ENCODE measurements around the gene MPPE1.
A peak's percentile ranks its signal among the peaks of the same experiment; 100 is the strongest.
"Not testable (repeated sequence)": the region's sequence is repeated elsewhere in the genome, so short reads cannot be mapped to it uniquely, and the experiment has no call there.

MPPE1 gene

DNA sequence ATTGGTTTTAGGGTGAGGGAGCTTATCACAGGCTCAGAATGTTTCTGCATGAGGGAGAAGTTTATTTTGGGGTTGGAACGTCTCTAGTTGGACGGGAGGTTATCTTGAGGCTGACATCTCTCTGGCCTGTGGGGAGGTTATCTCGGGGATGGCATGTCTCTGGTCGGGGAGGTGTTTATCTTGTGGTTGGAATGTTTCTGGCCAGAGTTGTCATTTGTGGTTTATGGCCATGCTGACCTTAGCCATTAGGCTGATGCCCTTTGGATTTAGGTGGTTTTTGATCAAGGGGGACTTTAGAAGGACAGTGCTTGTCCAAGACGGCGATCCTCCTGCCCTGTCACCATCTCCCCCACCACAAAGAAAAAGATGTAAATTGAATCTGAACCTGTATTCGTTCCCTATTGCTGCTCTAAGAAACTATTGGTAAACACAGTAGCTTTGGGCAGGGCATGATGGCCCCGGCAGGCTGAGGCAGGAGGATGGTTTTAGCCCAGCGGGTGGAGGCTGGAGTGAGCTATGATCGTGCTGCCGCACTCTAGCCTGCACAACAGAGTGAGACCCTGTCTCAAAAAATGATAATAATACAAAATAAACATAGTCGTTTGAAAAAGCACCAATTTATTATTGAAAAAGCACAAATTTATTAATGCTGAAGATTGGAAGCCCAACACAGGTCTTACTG lies 17.8 kb upstream of the MPPE1 start:
- DNase-seq (ENCODE audit: low spot score): peak; percentile 31

DNA sequence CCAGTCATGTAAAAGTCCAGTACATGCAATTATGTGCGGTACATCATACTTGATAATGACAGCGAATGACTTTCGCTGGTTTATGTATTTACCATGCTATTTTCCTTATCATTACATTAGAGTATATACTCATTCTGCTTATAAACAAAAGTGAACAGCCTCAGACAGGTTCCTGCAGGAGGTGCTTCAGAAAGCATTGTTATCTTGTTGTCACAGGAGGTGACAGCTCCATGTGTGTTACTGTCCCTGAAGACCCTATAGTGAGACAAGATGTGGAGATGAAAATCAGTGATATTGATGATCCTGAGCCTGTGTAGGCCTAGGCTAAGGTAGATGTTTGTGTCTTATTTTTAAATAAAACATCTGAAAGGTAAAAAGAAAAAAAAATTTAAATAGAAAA lies 15.3 kb upstream of the MPPE1 start:
- DNase-seq (ENCODE audit: low spot score): no peak

DNA sequence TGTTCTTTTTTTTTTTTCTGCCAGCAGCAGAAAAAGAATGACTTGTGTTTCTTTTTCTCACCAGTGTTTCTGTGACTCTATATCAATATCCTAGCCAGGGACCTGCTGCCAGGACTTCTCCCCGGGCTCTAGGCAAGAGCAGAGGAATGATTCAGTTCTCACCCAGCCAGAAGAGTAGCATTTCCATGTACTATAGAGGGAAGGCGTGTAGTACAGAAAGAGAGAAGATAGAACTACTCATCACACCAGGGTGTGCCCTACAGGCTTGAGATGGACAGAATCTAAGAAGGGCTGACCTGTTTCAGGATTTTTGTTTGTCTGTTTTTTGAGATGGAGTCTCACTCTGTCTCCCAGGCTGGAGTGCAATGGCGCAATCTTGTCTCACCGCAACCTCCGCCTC lies 11.4 kb upstream of the MPPE1 start:
- DNase-seq (ENCODE audit: low spot score): not testable (repeated sequence)

DNA sequence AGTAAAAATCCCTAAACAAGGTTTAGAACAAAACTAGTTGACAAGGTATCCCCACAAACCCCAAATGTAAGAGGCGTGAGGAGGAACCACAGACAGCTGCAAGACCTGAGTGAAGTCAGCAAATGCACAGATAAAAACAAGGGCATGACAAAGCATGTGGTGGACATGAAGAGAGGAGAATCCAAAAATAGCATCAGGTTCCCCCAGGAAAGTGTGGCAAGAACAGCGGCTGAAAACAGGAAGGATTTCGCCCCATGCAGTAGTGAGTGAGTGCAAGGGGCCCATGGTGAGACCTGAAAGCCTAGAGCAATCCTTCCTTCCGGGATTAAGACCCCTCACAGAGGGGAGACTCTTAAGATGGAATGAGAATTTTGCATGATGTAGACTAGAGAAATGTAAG lies 8.8 kb upstream of the MPPE1 start:
- DNase-seq (ENCODE audit: low spot score): not testable (repeated sequence)

DNA sequence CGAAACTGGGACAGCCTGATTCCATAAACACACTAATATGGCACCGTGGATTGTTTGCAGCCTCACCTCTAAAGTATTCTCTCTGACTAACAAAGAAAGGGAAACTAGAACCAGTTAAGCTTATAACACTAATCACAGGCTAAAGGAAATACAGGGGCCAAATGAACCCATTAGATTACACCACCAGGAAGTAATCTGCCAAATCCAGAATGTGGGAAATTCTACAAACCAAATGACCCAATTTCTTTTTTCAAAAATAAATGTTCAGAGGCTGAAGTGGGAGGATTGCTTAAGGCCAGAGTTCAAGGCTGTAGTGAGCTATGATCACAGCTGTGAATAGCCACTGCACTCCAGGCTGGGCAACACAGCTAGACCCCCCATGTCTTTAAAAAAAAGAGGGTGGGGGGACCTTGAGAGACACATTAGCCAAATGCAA lies 1.5 kb upstream of the MPPE1 start:
- DNase-seq (ENCODE audit: low spot score): peak; percentile 47

DNA sequence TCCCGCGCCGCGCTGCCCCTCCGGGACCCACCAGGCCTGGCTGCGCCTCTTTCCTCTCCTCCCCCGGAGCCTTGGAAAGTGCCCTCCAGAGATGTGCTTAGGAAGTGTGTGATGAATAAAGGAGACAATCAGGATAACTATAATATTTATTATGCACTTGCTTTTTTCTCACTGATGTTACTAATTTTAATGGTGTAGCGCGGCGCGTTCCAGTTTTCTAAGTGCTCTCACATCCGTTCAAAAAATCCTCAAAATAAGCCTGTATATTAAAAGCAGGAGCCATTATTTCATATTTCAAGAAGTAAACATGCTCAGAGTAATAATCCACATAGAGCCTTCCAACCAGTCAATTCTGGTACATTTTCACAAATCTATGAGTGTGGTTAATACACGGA lies 941 bp upstream of the MPPE1 start:
- DNase-seq (ENCODE audit: low spot score): no peak

DNA sequence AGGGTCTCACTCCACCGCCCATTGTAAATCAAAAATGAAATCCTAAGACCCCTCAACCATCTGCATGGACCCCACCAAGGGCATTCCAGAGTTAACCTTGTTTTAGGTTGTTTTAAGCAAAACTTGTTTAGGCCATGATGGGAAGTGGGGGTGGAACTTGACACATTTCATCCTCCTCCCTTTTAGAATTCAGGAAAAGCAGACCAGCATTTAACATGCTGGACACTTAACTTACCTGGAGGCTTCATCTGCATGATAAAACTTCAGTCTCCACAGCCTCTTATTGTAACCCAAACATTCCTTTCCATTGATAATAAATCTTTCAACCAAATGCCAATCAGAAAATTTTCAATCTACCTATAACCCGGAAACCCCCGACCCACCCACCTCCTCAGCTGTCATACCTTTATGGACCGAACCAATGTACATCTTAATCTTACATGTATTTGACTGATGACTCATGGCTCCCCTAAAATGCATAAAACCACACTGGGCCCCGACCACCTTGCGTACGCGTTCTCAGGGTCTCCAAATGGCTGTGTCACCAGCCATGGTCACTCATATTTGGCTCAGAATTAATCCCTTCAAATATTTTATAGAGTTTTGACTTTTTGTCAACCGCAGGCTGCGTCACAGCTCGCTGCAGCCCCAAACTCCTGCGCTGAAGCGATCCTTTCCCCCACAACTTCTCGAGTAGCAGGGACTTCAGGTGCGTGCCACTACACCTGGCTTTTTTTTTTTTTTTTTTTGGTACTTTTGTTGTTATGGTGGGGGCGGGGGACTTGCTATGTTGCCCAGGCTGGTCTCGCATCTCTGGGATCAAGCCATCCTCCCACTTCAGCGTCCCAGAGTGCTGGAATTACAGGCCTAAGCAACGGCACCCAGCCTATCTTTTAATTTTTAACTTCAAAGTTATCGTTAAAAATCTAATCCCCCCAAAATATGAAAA lies 917 bp downstream of the MPPE1 start:
- no peak for DNase-seq (ENCODE audit: low spot score)

DNA sequence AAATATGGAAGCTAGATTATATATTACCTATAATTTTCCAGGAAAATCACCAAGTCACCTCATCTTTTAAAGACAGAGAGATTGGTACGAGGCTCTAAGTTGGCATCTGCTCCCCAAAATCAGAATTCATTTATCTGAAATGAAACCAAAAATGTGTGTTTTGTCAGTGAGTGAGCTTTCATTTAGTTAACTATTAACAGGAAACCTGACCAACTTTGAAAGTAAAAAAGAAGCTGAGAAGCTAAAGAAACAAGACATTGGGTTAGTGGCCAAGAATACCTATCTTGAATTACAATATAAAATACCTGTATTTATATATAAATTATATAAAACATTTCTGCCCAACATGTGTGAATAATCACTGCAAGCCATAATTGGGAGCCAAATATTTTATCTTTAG lies 1.9 kb downstream of the MPPE1 start:
- no peak for DNase-seq (ENCODE audit: low spot score)

DNA sequence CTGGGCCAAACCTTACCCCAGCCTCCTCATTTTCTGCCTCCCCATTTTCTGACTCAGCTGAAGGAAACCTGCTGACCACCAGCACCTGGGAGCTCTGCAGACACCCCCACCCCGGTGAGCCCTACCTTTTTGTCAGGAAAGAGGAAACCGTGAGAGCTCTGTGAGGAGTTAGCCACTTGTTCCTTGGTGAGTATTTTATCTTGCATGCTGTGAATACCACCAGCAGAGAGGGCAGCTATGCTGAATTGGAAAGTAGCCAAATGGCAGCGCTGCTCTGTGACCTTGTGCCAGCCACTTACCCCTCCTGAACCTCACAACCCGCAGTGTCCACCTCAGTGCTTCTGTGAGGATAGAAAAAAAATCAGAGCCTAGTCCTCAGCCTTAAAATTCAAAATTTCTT lies 2.5 kb downstream of the MPPE1 start:
- DNase-seq (ENCODE audit: low spot score): no peak

DNA sequence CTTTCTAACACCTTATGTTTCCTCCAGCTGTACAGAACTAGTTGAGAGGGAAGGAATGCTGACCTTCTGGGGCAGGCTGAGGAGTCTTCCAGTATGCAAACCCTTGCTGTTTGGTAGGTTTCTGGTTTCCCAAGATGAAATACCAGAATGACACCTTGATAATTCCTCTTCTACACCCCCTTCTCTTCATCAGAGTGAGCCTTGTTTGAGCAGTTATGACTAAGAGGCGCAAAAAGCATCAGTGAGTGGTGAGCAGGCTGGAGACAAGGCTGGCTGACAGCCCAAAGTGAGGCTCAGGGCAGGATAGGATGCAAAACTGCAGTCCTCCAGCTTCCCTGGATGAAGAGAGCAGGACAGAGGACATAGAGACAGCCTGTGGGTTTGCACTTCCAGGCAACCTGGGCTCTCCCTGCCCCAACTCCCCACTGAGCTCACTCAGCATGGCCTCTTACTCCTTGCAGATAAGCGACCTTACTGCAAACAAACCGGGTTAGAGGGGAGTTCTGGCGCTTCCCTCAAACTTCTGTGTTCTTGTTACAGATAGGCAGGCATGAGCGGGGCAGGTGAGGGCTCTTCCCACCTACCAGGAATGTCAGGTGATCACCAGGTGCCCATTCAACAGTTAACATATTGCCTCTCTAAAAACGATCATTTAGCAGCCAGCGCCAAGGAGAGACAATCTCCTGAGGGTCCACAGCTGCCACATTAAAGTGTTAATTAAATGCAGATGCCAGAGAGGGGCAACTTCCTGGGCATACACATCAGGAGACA lies 5.4 kb downstream of the MPPE1 start:
- DNase-seq (ENCODE audit: low spot score): no peak

DNA sequence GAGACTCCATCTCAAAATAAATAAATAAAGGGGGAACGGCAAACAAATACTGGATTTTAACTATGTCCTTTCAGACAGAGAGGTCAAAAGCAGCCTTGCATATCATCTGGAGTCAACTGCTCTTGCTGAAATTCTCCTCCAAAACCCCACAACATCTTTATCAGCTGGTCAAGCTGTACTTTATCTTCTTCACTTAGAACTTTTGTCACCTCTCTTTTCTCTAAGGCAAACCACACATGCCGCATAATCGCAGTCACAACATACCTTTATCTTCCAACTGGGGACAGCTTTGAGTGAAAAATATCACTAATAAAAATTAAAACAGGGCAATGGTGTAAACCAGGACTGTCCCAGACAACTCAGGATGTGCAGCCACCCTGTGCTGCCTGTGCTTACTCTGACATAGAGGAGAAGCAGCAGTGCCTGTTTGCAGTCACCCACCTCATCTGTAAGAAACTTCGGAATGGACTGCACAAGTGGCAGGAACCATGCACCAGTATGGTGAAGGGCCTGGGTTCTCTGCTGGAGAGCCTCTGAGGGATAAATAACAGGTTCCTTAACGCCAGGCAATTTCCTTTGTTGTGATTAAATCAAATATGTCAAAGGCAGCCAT lies 6.2 kb downstream of the MPPE1 start:
- DNase-seq (ENCODE audit: low spot score): no peak

DNA sequence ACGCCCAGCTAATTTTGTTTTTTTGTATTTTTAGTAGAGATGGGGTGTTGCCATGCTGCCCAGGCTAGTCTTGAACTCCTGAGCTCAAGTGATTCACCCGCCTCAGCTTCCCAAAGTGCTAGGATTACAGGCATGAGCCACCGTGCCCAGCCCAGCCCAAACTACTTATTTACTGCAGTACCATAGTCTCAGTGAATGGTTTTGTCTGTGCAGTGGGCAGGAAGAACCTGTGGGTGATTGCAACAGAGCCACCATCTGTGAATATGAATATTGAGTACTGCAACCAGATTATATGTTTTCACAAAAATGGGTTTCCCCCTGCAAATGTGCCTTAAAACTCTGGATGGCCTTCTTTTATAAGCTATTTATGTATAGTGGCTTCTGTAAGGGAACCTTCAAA lies 9.1 kb downstream of the MPPE1 start:
- no peak for DNase-seq (ENCODE audit: low spot score)

DNA sequence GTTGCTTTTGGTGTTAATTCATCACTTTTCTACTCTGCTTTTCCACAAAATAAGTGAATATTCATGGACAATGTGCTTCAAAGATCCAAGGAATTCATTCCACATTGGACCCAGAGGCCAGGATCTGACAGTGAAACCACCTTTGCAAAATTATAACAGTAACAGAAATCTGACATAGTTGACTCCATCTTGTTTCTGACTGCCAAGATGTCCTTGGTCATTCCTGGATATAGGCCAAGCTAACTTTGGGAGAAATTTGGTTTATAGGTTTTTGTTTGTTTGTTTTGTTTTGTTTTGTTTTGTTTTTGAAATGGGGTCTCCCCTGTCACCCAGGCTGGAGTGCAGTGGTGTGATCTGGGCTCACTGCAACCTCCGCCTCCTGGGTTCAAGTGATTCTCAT lies 10.3 kb downstream of the MPPE1 start:
- DNase-seq (ENCODE audit: low spot score): no peak

DNA sequence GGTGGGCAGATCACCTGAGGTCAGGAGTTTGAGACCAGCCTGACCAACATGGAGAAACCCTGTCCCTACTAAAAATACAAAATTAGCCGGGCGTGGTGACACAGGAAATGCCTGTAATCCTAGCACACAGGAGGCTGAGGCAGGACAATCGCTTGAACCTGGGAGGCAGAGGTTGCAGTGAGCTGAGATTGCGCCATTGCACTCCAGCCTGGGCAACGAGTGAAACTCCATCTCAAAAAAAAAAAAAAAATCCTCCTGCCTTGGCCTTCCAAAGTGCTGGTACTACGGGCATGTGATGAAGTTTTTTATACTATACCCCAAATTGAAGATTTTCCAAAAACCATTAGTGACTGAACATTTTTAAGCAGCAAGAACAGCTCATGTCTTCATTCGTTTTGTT lies 15.7 kb downstream of the MPPE1 start:
- not testable (repeated sequence) for DNase-seq (ENCODE audit: low spot score)

DNA sequence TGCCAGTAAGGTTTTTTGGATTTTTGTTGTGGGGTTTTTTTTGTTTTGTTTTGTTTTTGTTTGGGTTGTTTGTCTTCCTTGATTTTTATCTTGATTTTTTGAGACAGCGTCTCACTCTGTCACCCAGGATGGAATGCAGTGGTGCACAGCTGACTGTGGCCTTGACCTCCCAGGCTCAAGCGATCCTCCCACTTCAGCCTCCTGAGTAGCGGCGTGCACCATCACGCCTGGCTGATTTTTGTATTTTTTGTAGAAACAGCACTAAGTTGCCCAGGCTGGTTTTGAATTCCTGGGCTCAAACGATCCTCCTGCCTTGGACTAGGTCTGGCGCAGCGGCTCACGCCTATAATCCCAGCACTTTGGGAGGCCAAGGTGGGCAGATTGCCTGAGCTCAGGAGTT lies 16.4 kb downstream of the MPPE1 start:
- no peak for DNase-seq (ENCODE audit: low spot score)

DNA sequence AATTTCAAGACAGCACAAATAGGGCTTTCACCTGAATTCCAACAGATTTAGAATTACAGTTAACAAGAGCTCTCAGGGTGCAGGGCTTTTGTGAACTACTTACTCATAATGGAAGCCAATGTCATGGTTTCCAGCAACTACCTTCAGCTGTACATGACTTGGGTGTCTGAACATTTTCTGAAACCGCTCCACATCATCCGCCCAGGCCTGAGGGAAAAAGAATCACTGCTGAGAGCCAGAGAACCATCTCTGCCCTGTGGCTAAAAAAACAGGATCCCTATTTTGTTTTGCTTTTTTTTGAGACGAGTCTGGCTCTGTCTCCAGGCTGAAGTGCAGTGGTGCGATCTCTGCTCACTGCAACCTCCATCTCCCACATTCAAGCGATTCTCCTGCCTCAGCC lies 18.8 kb downstream of the MPPE1 start:
- DNase-seq (ENCODE audit: low spot score): no peak

DNA sequence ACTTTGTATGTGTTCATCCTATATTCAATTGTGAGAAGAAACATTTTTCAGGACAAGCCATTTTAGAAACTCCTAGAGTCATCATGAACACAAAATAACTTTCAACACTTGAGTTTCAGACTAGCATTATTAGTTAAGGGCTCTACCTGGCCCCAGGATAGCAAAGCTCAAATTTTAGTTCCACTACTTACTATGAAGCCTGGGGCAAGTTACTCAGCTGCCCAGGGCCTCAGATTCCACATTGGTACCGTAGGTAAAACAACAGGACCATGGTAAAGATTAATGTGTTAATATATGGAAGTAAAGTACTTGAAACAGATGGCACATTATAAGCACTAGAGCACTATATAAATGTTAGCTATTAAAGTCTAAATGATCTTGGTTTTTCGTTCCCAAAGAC lies 19.4 kb downstream of the MPPE1 start:
- DNase-seq (ENCODE audit: low spot score): no peak

DNA sequence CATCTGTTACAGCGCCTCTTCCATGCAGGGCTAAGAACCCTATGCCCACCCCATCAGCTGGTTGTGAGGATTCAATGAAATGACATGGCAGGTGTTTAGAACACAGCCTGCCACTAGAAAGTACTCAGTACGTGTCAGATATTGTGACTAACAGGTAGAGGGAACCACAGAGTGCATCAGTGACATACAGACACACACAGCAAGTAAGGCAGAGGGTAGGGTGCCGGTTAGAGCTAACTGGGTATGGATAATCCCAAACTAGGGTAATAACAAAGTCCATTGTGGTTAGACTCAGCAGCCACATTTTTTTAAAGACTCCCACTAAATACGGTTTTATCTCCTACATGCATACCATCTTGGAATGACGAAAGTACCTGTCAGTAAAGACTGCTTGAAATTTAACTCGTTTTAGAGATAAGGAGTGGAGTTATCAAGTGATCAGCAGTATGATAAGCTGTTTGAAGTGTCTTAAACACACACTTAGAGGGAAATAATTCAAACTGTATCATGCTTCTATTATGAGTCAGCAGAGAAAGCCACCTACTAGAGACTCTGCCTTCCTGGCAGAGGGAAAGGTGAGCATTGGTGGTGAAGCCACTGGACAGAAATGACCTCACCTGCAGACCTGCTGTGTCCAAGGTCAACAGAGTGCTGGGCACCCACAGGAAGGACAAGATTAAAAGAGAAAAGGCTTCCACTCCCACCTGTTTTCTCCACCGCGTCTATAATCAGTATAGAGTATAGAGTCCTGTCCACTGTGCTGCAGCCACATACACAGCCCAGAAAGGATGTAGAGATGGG lies 20.6 kb downstream of the MPPE1 start:
- DNase-seq (ENCODE audit: low spot score): peak; percentile 76

DNA sequence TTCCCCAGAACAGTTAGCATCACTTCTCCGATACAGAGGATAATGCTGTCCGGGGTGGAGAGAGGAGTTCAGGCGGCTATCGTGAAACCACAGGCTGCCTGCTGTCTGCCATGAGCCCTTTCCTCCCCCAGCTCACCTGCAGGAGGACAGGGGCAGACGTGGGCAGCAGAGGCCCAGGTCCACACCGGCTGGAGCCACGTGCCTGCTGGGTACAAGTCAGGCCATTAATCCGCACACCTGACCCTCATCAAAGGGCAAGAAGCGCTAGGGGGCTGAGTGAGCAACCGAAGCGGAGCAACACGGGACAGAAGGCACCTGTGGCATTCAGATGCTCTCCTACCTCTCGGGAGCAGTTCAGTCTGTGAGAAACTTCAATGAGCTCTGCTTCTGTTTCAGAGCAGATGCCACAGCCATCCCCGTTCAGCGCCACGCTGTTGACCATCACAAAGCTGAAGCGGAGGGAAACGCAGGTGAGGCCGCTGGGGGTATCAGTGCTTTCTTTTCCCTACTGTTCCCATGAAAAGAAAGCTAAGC lies 21.5 kb downstream of the MPPE1 start:
- no peak for DNase-seq (ENCODE audit: low spot score)

DNA sequence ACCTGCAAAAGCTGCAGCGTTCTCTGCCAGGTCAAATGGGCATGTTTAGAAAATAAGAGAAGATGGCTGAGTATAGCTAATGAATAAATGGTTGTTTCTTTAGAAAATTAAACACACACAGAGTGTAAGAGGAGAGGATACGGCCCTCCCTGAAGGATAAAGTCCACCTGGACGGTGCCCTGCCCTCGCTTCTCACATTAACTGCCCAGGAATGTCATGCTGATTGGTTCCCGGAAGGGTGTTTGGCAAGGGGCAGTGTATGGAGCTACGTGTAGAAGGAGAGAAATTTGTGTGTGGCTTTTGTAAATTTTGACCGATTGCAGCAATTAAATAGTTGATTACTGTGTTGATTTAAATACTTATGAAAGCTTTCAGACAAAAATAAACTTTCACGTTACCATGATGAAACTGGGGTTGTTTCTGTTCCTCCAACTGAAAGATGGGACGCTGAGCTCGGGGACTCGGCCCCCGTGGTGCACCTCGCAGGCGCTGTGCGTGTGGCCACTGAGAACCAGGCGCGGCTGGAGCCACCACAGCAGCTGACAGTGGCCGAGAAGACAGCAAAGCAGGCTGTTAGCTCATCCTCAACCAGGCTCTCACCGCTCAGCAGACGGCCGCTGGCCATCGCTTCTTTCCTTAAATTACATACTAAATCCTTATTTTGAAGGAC lies 22.7 kb downstream of the MPPE1 start:
- DNase-seq (ENCODE audit: low spot score): peak; percentile 26

All from SW480 (cell line).